ENCODE results near the gene TMCC3. TPM values are rescaled to one million over a fixed set of nuclear protein-coding genes. Genes with fewer than 3 reads are reported as not detected.
A peak's percentile ranks its signal among the peaks of the same experiment; 100 is the strongest.

The TMCC3 gene
- total and polyA plus RNA-seq, 2 donors from 2014 or later: 6.7 to 14.7 TPM

- Histone ChIP-seq H3K4me3 (ENCODE audit: low read length in 3 of 3) (peak overlapping the region; percentile 67 to 86 (median 74)), H3K36me3 (ENCODE audit: control insufficient read depth in 2 of 3, insufficient read depth in 3 of 3, low read length in 3 of 3) (no peaks in the 10 kb centered on the region), H3K9ac (ENCODE audit: low read length in 3 of 3) (peak overlapping the region; percentile 26 to 68 (median 55)), H3K9me3 (ENCODE audit: control insufficient read depth in 2 of 3, insufficient read depth in 1 of 3, low read length in 3 of 3) (no peaks in the 10 kb centered on the region), H3K27ac (ENCODE audit: low read depth in 2 of 2, low read length in 2 of 2) (peak overlapping the region; percentile 66 to 71), H3K4me1 (ENCODE audit: control insufficient read depth in 2 of 3, insufficient read depth in 2 of 3, low read depth in 1 of 3, low read length in 3 of 3) (peaks cover 0 to 13% (median 2%) of the 10 kb centered on the region in 3 donors), H3K27me3 (ENCODE audit: control insufficient read depth, insufficient read depth, low read length) (no peaks in the 10 kb centered on the region)
- intact Hi-C loops (cut with DNase I): no loop called here
- DNase-seq (peak; percentile 53 to 86 (median 70)), FAIRE-seq (no peak)
- peak; percentile 14 for TF ChIP-seq CTCF (IDR thresholded peaks at IDR 0.05; ENCODE audit: borderline replicate concordance, extremely low read depth, insufficient read depth)
Measured at GRCh38 chr12:94649349-94650142, 811 bp downstream of the TMCC3 start.

- TF ChIP-seq CTCF (IDR thresholded peaks at IDR 0.05; ENCODE audit: borderline replicate concordance, extremely low read depth, insufficient read depth): no peak
- H3K9ac ChIP-seq (ENCODE audit: low read length in 3 of 3): peak overlapping the region in 1 of 3 donors; percentile 28
- peak overlapping the region in 1 of 2 donors; percentile 30 for H3K27ac ChIP-seq (ENCODE audit: low read depth in 2 of 2, low read length in 2 of 2)
- H3K36me3 ChIP-seq (ENCODE audit: control insufficient read depth in 2 of 3, insufficient read depth in 3 of 3, low read length in 3 of 3): no peaks in the 10 kb centered on the region
- H3K4me1 ChIP-seq (ENCODE audit: control insufficient read depth in 2 of 3, insufficient read depth in 2 of 3, low read depth in 1 of 3, low read length in 3 of 3): peaks cover 0 to 22% (median 4%) of the 10 kb centered on the region in 3 donors
- DNase-seq (no peak), FAIRE-seq (no peak)
- intact Hi-C loops (cut with DNase I): no loop called here
- H3K9me3 ChIP-seq (ENCODE audit: control insufficient read depth in 2 of 3, insufficient read depth in 1 of 3, low read length in 3 of 3): no peaks in the 10 kb centered on the region
- peak overlapping the region; percentile 67 to 86 (median 74) for H3K4me3 ChIP-seq (ENCODE audit: low read length in 3 of 3)
- H3K27me3 ChIP-seq (ENCODE audit: control insufficient read depth, insufficient read depth, low read length): no peaks in the 10 kb centered on the region
Measured at GRCh38 chr12:94648578-94648977, 1.8 kb downstream of the TMCC3 start.

- Histone ChIP-seq H3K9me3 (ENCODE audit: control insufficient read depth in 2 of 3, insufficient read depth in 1 of 3, low read length in 3 of 3) (no peaks in the 10 kb centered on the region), H3K36me3 (ENCODE audit: control insufficient read depth in 2 of 3, insufficient read depth in 3 of 3, low read length in 3 of 3) (no peaks in the 10 kb centered on the region), H3K4me1 (ENCODE audit: control insufficient read depth in 2 of 3, insufficient read depth in 2 of 3, low read depth in 1 of 3, low read length in 3 of 3) (peaks cover 2 to 34% (median 4%) of the 10 kb centered on the region in 3 donors), H3K27ac (ENCODE audit: low read depth in 2 of 2, low read length in 2 of 2) (peak overlapping the region; percentile 32 to 57), H3K4me3 (ENCODE audit: low read length in 3 of 3) (peak overlapping the region in 2 of 3 donors; percentile 30 to 39), H3K9ac (ENCODE audit: low read length in 3 of 3) (peak overlapping the region in 1 of 3 donors; percentile 32), H3K27me3 (ENCODE audit: control insufficient read depth, insufficient read depth, low read length) (no peaks in the 10 kb centered on the region)
- FAIRE-seq (no peak), DNase-seq (peak in 4 of 5 donors; percentile 82 to 95 (median 92))
- TF ChIP-seq CTCF (IDR thresholded peaks at IDR 0.05; ENCODE audit: borderline replicate concordance, extremely low read depth, insufficient read depth): no peak
- intact Hi-C loops (cut with DNase I): no loop called here
Measured at GRCh38 chr12:94644141-94644979, 6.0 kb downstream of the TMCC3 start.
